Activated T-cell treated with anti-CD3 and anti-CD28 coated beads for 48 hours (primary cell): ENCODE results near the gene AP2S1.

Experiments used
- DNase-seq: peaks from one replicate; pipeline ENCODE4 v3.0.0-alpha.2; 2020; ENCODE audit warnings: low read depth

The AP2S1 gene

GRCh38 chr19:46802152-46802551, 48.5 kb downstream of the AP2S1 start:
- DNase-seq = no peak

GRCh38 chr19:46798713-46799112, 51.9 kb downstream of the AP2S1 start:
- no peak for DNase-seq

GRCh38 chr19:46797881-46798280, 52.8 kb downstream of the AP2S1 start:
- no peak for DNase-seq

DNA sequence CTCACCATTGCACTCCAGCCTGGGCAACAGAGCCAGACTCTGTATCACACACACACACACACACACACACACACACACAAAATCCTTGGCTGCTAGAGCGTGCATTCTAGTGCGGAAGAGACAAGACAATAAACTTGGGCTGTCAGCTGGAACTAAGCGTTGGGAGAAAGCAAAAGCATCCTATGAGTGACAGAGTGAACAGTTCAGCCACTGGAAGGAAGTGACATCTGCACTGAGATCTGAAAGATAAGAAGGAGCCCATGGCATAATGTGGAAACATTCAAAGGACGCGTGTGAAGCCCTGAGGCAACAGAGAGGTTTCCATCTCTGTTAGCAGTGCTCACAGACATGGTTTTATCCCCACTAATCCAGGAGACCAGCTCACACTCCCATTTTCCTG, 58.7 kb downstream of the AP2S1 start:
- DNase-seq = no peak

GRCh38 chr19:46789371-46789770, 61.3 kb downstream of the AP2S1 start:
- DNase-seq = no peak

DNA sequence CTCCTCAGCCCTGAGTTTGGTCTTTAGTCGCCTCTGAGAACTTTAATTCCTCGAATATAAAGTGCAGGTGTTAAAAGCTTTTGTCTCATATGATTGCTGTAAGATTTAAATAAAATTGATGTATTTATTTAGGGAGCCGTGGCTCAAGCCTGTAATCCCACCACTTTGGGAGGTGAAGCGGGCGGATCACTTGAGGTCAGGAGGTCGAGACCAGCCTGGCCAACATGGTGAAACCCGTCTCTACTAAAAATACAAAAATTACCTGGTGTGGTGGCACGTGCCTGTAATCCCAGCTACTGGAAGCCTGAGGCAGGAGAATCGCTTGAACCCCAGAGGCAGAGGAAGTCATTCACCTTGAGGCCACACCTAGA, 61.7 kb downstream of the AP2S1 start:
- no peak for DNase-seq

- peak; percentile 99 for DNase-seq
Observed at GRCh38 chr19:46788262-46788967, 62.2 kb downstream of the AP2S1 start, which contains the start of gene SLC1A5. Gene SLC1A5, minus strand, starts transcription at chr19:46788594. Its CDS starts 629 bp downstream, at chr19:46787965.
